GM12892 (cell line): Measurements from ENCODE around the gene PPM1L.

Source experiments
- POLR2A ChIP-seq: IDR thresholded peaks from 2 replicates; pipeline ENCODE4 v1.6.1; 2011; ENCODE audit warnings: low read depth, low read length, control low read depth
- TAF1 ChIP-seq: IDR thresholded peaks from 2 replicates; pipeline ENCODE4 v1.6.1; 2011; ENCODE audit warnings: low read depth, mild to moderate bottlenecking, control low read depth, low read length, borderline replicate concordance

DNA sequence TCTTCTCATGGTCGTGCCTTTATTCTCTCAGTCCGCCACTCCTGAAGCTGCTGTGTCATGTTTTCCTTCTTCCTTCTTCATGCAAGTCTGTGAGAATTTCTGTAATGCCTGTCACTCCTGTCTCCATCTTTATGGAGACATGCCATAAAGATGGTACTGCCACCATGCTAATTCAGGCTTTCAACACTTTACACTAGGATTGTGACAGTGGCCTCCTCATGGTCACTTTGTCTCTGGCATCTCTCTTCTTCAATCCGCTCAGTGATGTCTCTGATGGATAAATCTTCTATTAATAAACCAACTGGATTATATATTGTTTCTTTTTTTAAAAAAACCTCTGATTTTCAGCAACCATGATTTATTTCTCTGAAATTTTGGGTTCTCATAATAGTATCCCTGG, 18.1 kb downstream of the PPM1L start:
- TF ChIP-seq TAF1 (no peak), POLR2A (no peak)
